Fibroblast of mammary gland (primary cell): ENCODE data around the gene SLC7A7.

Source experiments
- DNase-seq: peaks from one replicate; pipeline ENCODE4 v3.0.0-alpha.2; 2010; ENCODE audit warnings: low read depth
- H3K4me3 ChIP-seq: 2 replicates; pipeline ENCODE4 v1.5.1; 2011; ENCODE audit warnings: low read depth, mild to moderate bottlenecking, low read length, moderate library complexity; ENCODE audit not compliant: control insufficient read depth
- CTCF ChIP-seq: conservative IDR thresholded peaks from 2 replicates; pipeline ENCODE4 v1.5.1; 2011; ENCODE audit warnings: low read depth, low read length, inconsistent platforms; ENCODE audit not compliant: control insufficient read depth, insufficient read depth

The SLC7A7 gene

GRCh38 chr14:22842211-22843122 lies 27.2 kb upstream of the SLC7A7 start:
- no peak for DNase-seq
- H3K4me3 ChIP-seq: no peak overlapping the region
- TF ChIP-seq CTCF: no peak

- no peak overlapping the region for H3K4me3 ChIP-seq
- TF ChIP-seq CTCF: no peak
- DNase-seq: no peak
Measured at GRCh38 chr14:22841769-22842168, 26.5 kb upstream of the SLC7A7 start.

GRCh38 chr14:22841311-22841710 lies 26.1 kb upstream of the SLC7A7 start:
- TF ChIP-seq CTCF: no peak
- no peak for DNase-seq
- H3K4me3 ChIP-seq: no peak overlapping the region

- peak overlapping the region; percentile 95 for H3K4me3 ChIP-seq
- no peak for TF ChIP-seq CTCF
- DNase-seq: peak; percentile 86
Measured at GRCh38 chr14:22839159-22839779, 24.0 kb upstream of the SLC7A7 start.

- H3K4me3 ChIP-seq: peak overlapping the region; percentile 95
- no peak for TF ChIP-seq CTCF
- peak; percentile 84 for DNase-seq
Measured at GRCh38 chr14:22838631-22839041, 23.4 kb upstream of the SLC7A7 start.

GRCh38 chr14:22837750-22838538 lies 22.7 kb upstream of the SLC7A7 start:
- TF ChIP-seq CTCF: no peak
- peak; percentile 63 for DNase-seq
- peak overlapping the region; percentile 95 for H3K4me3 ChIP-seq
